DOHH2 (cell line): ENCODE results near the gene FYB1.

Experiments used
- H3F3A ChIP-seq: fragments of 200-600 bp; sonication (generic), shearing (Covaris generic); 2 replicates; pipeline ENCODE4 v1.6.0; 2016; ENCODE audit warnings: antibody characterized with exemption, mild to moderate bottlenecking; ENCODE audit not compliant: control insufficient read depth, insufficient read depth
- H3K27ac ChIP-seq: fragments of 200-600 bp; sonication (generic); 2 replicates; pipeline ENCODE4 v1.5.1; 2014; ENCODE audit warnings: low read depth, mild to moderate bottlenecking, low read length, moderate library complexity
- H3K27me3 ChIP-seq: fragments of 200-600 bp; sonication (generic); 2 replicates; pipeline ENCODE4 v1.6.1; 2014; ENCODE audit warnings: mild to moderate bottlenecking, low read length, mixed read lengths; ENCODE audit not compliant: control insufficient read depth
- H3K36me3 ChIP-seq: fragments of 200-600 bp; sonication (generic); 2 replicates; pipeline ENCODE4 v1.6.1; 2014; ENCODE audit warnings: mild to moderate bottlenecking, low read length, moderate library complexity, mixed read lengths; ENCODE audit not compliant: control insufficient read depth
- H3K4me1 ChIP-seq: fragments of 200-600 bp; sonication (generic); 2 replicates; pipeline ENCODE4 v1.6.1; 2014; ENCODE audit warnings: mild to moderate bottlenecking, low read length, mixed read lengths; ENCODE audit not compliant: control insufficient read depth
- H3K4me2 ChIP-seq: fragments of 200-600 bp; sonication (generic); 2 replicates; pipeline ENCODE4 v1.6.0; 2014; ENCODE audit warnings: mild to moderate bottlenecking, low read length, moderate library complexity
- H3K4me3 ChIP-seq: fragments of 200-600 bp; sonication (generic); 2 replicates; pipeline ENCODE4 v1.5.1; 2014; ENCODE audit warnings: mild to moderate bottlenecking, low read length, mixed read lengths
- H3K79me2 ChIP-seq: fragments of 200-600 bp; sonication (generic); 2 replicates; pipeline ENCODE4 v1.6.1; 2014; ENCODE audit warnings: mild to moderate bottlenecking, low read length, mixed read lengths; ENCODE audit not compliant: control insufficient read depth
- H3K9me2 ChIP-seq: fragments of 200-600 bp; sonication (generic); replicated peaks from 2 replicates; pipeline ENCODE4 v1.6.1; 2014; ENCODE audit warnings: mild to moderate bottlenecking, low read length, mixed read lengths; ENCODE audit not compliant: control insufficient read depth
- H3K9me3 ChIP-seq: fragments of 200-600 bp; sonication (generic); 2 replicates; pipeline ENCODE4 v1.6.1; 2014; ENCODE audit warnings: antibody characterized with exemption, low read length, mixed read lengths; ENCODE audit not compliant: control insufficient read depth, insufficient read depth
- H4K20me1 ChIP-seq: fragments of 200-600 bp; sonication (generic); 2 replicates; pipeline ENCODE4 v1.6.0; 2014; ENCODE audit warnings: low read depth, mild to moderate bottlenecking, antibody characterized with exemption, low read length, moderate library complexity; ENCODE audit not compliant: control insufficient read depth, insufficient read depth
- EZH2phosphoT487 ChIP-seq: fragments of 200-600 bp; sonication (generic); IDR thresholded peaks from 2 replicates; pipeline ENCODE4 v1.6.1; 2017; ENCODE audit warnings: borderline replicate concordance, mild to moderate bottlenecking, antibody characterized with exemption, low read length, moderate library complexity, mixed read lengths
- TF ChIP-seq, protein P1 (sequence below): fragments of 200-600 bp; sonication (generic); IDR thresholded peaks from one replicate; pipeline ENCODE4 v1.5.1; 2014; ENCODE audit warnings: antibody characterized with exemption, mild to moderate bottlenecking, low read depth, low read length; ENCODE audit not compliant: poor library complexity, severe bottlenecking

The FYB1 gene

DNA sequence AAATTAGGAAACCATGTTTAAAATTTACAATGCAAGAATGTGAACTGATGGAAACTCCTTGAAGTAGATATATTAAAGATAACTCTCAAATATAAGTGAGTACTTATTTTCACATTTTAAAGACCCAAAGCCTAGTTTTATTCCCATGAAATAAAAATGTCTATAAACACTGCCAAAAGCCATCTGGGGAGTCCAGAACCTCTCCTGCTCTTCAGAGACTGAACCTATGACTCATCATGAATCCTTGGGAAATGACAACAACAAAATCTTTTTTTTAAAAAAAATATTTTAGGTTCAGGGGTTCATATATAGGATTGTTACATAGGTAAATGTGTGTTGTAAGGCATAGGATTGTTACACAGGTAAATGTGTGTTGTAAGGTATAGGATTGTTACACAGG is 33.8 kb upstream of the FYB1 start:
- no peaks in the 10 kb centered on the region for H3K27me3 ChIP-seq
- H3K79me2 ChIP-seq = no peaks in the 10 kb centered on the region
- H3K27ac ChIP-seq = no peak overlapping the region
- H3F3A ChIP-seq = no peaks in the 10 kb centered on the region
- no peak overlapping the region for H3K4me3 ChIP-seq
- no peaks in the 10 kb centered on the region for H4K20me1 ChIP-seq
- no peaks in the 10 kb centered on the region for H3K9me3 ChIP-seq
- no peaks in the 10 kb centered on the region for H3K4me1 ChIP-seq
- H3K36me3 ChIP-seq = no peaks in the 10 kb centered on the region
- TF ChIP-seq EZH2phosphoT487 = no peak
- TF ChIP-seq, protein P1, sequence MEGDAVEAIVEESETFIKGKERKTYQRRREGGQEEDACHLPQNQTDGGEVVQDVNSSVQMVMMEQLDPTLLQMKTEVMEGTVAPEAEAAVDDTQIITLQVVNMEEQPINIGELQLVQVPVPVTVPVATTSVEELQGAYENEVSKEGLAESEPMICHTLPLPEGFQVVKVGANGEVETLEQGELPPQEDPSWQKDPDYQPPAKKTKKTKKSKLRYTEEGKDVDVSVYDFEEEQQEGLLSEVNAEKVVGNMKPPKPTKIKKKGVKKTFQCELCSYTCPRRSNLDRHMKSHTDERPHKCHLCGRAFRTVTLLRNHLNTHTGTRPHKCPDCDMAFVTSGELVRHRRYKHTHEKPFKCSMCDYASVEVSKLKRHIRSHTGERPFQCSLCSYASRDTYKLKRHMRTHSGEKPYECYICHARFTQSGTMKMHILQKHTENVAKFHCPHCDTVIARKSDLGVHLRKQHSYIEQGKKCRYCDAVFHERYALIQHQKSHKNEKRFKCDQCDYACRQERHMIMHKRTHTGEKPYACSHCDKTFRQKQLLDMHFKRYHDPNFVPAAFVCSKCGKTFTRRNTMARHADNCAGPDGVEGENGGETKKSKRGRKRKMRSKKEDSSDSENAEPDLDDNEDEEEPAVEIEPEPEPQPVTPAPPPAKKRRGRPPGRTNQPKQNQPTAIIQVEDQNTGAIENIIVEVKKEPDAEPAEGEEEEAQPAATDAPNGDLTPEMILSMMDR = no peak
- no peak overlapping the region for H3K4me2 ChIP-seq
- H3K9me2 ChIP-seq = no peaks in the 10 kb centered on the region

DNA sequence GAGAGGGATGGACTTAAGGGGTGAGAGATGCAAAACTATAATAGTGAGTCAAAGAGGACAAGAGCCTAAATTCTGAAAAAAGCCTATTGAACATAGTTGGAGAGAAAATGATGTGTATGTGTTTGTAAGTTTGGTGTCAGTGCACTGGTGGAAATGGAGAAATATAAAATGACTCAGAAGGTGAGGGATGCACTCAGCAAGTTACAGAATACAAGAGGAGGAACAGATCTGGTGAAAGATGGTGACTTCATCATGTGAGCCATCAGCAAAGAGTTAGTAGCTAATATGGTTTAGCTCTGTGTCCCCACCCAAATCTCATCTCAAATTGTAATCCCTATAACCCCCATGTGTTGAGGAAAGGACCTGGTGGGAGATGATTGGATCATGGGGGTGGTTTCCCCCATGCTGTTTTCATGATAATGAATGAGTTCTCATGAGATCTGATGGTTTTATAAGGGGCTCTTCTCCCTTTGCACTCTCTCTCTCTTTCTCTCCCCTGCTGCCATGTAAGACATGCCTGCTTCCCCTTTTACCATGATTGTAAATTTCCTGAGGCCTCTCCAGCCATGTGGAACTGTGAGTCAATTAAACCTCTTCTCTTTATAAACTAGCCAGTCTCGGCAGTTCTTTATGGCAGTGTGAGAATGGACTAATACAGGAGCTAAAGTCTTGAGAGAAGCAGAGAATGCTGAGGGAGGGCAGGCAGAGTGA is 30.4 kb upstream of the FYB1 start:
- Histone ChIP-seq H3F3A (no peaks in the 10 kb centered on the region), H4K20me1 (no peaks in the 10 kb centered on the region), H3K4me3 (no peak overlapping the region), H3K4me2 (no peak overlapping the region), H3K27ac (no peak overlapping the region), H3K79me2 (no peaks in the 10 kb centered on the region), H3K4me1 (no peaks in the 10 kb centered on the region), H3K27me3 (no peaks in the 10 kb centered on the region), H3K36me3 (no peaks in the 10 kb centered on the region), H3K9me3 (no peaks in the 10 kb centered on the region), H3K9me2 (no peaks in the 10 kb centered on the region)
- TF ChIP-seq EZH2phosphoT487 = no peak
- TF ChIP-seq, protein P1 = no peak

DNA sequence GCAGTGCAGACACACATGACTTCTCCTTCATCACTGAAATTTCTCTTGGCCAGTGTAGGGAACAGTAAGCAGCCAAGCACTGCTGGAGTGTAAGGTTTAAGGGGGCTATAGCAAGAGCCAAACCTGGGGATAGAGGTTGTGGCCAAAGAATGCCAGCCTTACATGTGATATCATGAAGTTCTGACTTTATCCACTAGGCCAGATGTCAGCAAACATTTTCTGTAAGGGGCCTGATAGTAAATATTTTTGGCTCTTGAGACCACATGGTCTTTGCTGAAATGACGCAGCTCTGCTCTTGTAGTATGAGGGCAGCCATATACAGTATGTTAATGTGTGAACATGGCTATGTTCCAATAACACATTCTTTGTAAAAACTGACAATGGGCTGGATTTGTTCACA is 29.7 kb upstream of the FYB1 start:
- no peaks in the 10 kb centered on the region for H3K27me3 ChIP-seq
- no peaks in the 10 kb centered on the region for H4K20me1 ChIP-seq
- H3K27ac ChIP-seq = no peak overlapping the region
- H3K79me2 ChIP-seq = no peaks in the 10 kb centered on the region
- H3K4me2 ChIP-seq = no peak overlapping the region
- TF ChIP-seq, protein P1 = no peak
- TF ChIP-seq EZH2phosphoT487 = no peak
- no peaks in the 10 kb centered on the region for H3K36me3 ChIP-seq
- no peaks in the 10 kb centered on the region for H3K9me3 ChIP-seq
- H3F3A ChIP-seq = no peaks in the 10 kb centered on the region
- H3K9me2 ChIP-seq = no peaks in the 10 kb centered on the region
- no peak overlapping the region for H3K4me3 ChIP-seq
- H3K4me1 ChIP-seq = no peaks in the 10 kb centered on the region
